ENCODE data around the gene SNTG2. TPM values are rescaled to one million over a fixed set of nuclear protein-coding genes. Genes with fewer than 3 reads are reported as not detected.

Gene SNTG2
- polyA plus RNA-seq, 3 donors = not detected

DNA sequence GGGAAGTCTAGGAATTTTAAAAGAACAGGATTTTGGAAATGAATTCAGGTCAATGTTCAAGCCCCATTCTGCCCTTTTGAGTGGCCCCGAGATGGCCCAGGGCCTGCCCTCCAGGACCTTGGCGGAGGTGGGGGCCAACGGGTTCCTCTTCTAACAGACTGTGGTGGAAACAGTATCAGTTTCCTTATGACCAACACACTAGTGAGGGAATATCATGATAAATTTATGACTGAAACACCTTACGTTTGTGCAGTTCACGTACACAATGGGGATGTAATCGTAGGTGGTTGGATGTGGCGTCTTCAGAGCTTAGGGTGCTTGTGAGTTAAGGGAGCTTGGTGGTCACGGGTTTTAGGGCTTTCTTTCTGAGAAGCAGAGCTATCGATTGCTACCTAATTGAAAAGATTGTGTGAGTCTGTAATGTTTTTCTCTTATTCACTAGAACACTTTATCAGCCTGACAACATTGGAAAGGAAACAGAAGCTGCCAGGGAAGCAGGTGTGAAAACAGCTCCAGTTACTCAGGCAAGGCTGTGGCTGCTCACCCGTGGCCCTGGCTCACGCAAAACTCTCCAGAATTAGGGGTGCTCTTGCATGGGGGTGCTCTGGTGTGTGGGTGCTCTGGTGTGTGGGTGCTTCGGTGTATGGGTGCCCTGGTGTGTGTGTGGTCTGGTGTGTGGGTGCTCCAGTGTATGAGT, 165.3 kb downstream of the SNTG2 start:
- no peak for DNase-seq
- Histone ChIP-seq H2AFZ (ENCODE audit: insufficient read depth, low read depth, low read length, poor library complexity, severe bottlenecking) (no peak overlapping the region), H3K27ac (ENCODE audit: low read depth in 1 of 2, low read length in 2 of 2) (no peak overlapping the region), H3K36me3 (replicated peaks in 1 of 2; ENCODE audit: control insufficient read depth in 1 of 2, insufficient read depth in 2 of 2, low read length in 2 of 2) (no peaks in the 10 kb centered on the region), H3K9me3 (replicated peaks in 1 of 2; ENCODE audit: control insufficient read depth in 1 of 2, insufficient read depth in 1 of 2, low read length in 2 of 2) (peaks cover 25 to 51% of the 10 kb centered on the region in 2 donors), H3K27me3 (ENCODE audit: control insufficient read depth in 2 of 2, insufficient read depth in 2 of 2, low read length in 2 of 2) (no peaks in the 10 kb centered on the region), H3K4me3 (replicated peaks in 1 of 3; ENCODE audit: low read depth in 2 of 3, low read length in 3 of 3) (no peak overlapping the region), H4K20me1 (ENCODE audit: insufficient read depth, low read length) (no peaks in the 10 kb centered on the region), H3K4me1 (ENCODE audit: control insufficient read depth in 1 of 2, insufficient read depth in 2 of 2, low read length in 2 of 2) (no peaks in the 10 kb centered on the region), H3K9ac (ENCODE audit: insufficient read depth, low read length, poor library complexity, severe bottlenecking) (no peak overlapping the region), H3K79me2 (ENCODE audit: insufficient read depth, low read length) (no peaks in the 10 kb centered on the region), H3K4me2 (replicated peaks; ENCODE audit: extremely low read depth, low read length, poor library complexity, severe bottlenecking) (no peak overlapping the region)
- no peaks in the 10 kb centered on the region for H3K4me1 Mint-ChIP-seq
- WGBS (ENCODE audit: insufficient coverage) = 44% methylated on average over 3 of the region's 12 CpGs
- H3K4me3 Mint-ChIP-seq = no peak overlapping the region
- no peak overlapping the region for H3K27ac Mint-ChIP-seq
- intact Hi-C loops (cut with micrococcal nuclease) = no loop called here
- peaks cover 0 to 5% (median 0%) of the 10 kb centered on the region in 3 donors for H3K27me3 Mint-ChIP-seq (ENCODE audit: low read depth in 3 of 3)
- H3K36me3 Mint-ChIP-seq = no peaks in the 10 kb centered on the region
- peaks cover 8 to 33% (median 27%) of the 10 kb centered on the region in 7 donors for H3K9me3 Mint-ChIP-seq
- TF ChIP-seq, protein P1, sequence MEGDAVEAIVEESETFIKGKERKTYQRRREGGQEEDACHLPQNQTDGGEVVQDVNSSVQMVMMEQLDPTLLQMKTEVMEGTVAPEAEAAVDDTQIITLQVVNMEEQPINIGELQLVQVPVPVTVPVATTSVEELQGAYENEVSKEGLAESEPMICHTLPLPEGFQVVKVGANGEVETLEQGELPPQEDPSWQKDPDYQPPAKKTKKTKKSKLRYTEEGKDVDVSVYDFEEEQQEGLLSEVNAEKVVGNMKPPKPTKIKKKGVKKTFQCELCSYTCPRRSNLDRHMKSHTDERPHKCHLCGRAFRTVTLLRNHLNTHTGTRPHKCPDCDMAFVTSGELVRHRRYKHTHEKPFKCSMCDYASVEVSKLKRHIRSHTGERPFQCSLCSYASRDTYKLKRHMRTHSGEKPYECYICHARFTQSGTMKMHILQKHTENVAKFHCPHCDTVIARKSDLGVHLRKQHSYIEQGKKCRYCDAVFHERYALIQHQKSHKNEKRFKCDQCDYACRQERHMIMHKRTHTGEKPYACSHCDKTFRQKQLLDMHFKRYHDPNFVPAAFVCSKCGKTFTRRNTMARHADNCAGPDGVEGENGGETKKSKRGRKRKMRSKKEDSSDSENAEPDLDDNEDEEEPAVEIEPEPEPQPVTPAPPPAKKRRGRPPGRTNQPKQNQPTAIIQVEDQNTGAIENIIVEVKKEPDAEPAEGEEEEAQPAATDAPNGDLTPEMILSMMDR (IDR thresholded peaks at IDR 0.05) = no peak

DNA sequence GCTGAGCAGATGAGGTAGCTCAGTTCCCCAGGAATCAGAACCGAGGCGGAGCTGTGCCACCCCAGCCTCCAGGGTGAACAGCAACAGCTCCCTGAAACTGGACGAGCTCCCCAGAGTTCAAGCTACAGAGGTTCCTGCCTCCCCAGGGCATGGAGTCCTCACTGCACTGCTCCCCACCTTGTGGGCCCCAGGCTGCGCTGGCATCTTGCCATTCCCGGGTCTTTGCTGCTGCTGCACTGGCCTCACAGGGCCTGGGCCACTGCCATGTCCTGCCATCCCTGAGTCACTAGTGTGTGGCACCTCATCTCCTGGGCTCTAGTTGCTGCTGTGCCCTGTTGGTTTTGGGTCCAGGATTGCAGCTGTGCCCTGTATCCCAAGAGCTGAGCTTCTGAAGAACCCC, 166.9 kb downstream of the SNTG2 start:
- H3K36me3 Mint-ChIP-seq = no peaks in the 10 kb centered on the region
- Histone ChIP-seq H3K79me2 (ENCODE audit: insufficient read depth, low read length) (no peaks in the 10 kb centered on the region), H3K27me3 (ENCODE audit: control insufficient read depth in 2 of 2, insufficient read depth in 2 of 2, low read length in 2 of 2) (no peaks in the 10 kb centered on the region), H3K9ac (ENCODE audit: insufficient read depth, low read length, poor library complexity, severe bottlenecking) (no peak overlapping the region), H3K9me3 (replicated peaks in 1 of 2; ENCODE audit: control insufficient read depth in 1 of 2, insufficient read depth in 1 of 2, low read length in 2 of 2) (peaks cover 25 to 51% of the 10 kb centered on the region in 2 donors), H3K4me3 (replicated peaks in 1 of 3; ENCODE audit: low read depth in 2 of 3, low read length in 3 of 3) (no peak overlapping the region), H3K4me1 (ENCODE audit: control insufficient read depth in 1 of 2, insufficient read depth in 2 of 2, low read length in 2 of 2) (no peaks in the 10 kb centered on the region), H2AFZ (ENCODE audit: insufficient read depth, low read depth, low read length, poor library complexity, severe bottlenecking) (no peak overlapping the region), H4K20me1 (ENCODE audit: insufficient read depth, low read length) (no peaks in the 10 kb centered on the region), H3K4me2 (replicated peaks; ENCODE audit: extremely low read depth, low read length, poor library complexity, severe bottlenecking) (no peak overlapping the region), H3K27ac (ENCODE audit: low read depth in 1 of 2, low read length in 2 of 2) (no peak overlapping the region), H3K36me3 (replicated peaks in 1 of 2; ENCODE audit: control insufficient read depth in 1 of 2, insufficient read depth in 2 of 2, low read length in 2 of 2) (no peaks in the 10 kb centered on the region)
- peaks cover 0 to 5% (median 1%) of the 10 kb centered on the region in 3 donors for H3K27me3 Mint-ChIP-seq (ENCODE audit: low read depth in 3 of 3)
- H3K4me3 Mint-ChIP-seq = no peak overlapping the region
- H3K27ac Mint-ChIP-seq = no peak overlapping the region
- H3K4me1 Mint-ChIP-seq = no peaks in the 10 kb centered on the region
- TF ChIP-seq, protein P1 (IDR thresholded peaks at IDR 0.05) = no peak
- intact Hi-C loops (cut with micrococcal nuclease) = no loop called here
- peaks cover 8 to 33% (median 24%) of the 10 kb centered on the region in 7 donors for H3K9me3 Mint-ChIP-seq
- WGBS (ENCODE audit: insufficient coverage) = 93% methylated on average over 5 of the region's 5 CpGs
- DNase-seq = no peak

All from CD14-positive monocyte (primary cell).